Lower leg skin (tissue), 3 donors: ENCODE results near the gene LSM5.

ENCODE experiments used
- CTCF ChIP-seq, 3 donors: fragments of 450-650 bp; IDR thresholded peaks; one replicate each; pipeline ENCODE4 v1.5.1; 2016; ENCODE audit warnings: antibody characterized with exemption in 3 of 3, mild to moderate bottlenecking in 3 of 3, moderate library complexity in 2 of 3
- POLR2A ChIP-seq, 2 donors: fragments of 450-650 bp; IDR thresholded peaks; one replicate each; pipeline ENCODE4 v1.6.1; 2016 to 2017; ENCODE audit warnings: antibody characterized with exemption in 2 of 2, mild to moderate bottlenecking in 1 of 2, moderate library complexity in 1 of 2

GRCh38 chr7:32518534-32519140, 28.5 kb upstream of the LSM5 start:
- TF ChIP-seq CTCF (IDR thresholded peaks at IDR 0.05) (no peak), POLR2A (IDR thresholded peaks at IDR 0.05) (no peak)
